Activated CD4-positive, alpha-beta T cell treated with anti-CD3 and anti-CD28 coated beads, Interleukin-2, amount 50 U/mL, for 4 hours (primary cell): Measurements from ENCODE around the gene STXBP6.

Source experiments
- DNase-seq, 2 experiments: peaks; one replicate each; pipeline ENCODE4 v3.0.0-alpha.2; 2020

STXBP6 gene

DNA sequence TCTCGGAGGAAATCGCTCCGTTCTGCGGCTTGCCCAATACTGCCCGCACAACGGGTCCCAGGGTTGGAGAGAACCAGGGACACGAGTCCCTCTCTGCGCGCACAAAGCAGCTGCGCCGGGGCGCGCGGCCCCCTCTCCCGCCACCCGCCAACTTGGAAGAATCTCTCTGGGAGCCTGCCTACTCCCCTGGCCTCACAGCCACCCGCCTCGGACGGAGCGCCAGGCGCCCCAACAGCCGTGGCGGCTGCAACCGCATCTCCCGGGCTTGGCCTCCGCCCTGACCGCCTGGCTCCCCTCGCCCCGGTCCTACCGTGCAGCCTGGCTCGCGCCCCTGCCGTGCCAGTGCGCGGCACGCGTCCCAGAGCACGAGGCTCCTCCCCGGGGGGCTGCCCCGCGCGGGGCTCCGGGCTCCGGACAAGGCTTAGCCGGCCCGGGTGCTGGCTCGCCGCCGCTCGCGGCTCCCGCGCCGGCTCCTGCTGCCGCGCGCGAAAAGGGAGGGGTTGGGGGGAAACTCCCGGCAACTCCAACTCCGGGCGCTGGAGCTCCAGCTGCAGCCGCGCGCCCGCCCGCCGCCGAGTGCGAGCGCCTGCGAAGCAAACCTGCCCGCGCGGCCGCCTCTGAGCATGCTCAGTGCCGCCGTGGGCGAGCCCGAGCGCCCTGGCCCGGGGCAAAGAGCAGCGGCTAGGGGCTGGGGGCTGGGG, at the start of gene STXBP6:
Gene STXBP6 (minus strand): TSS at position 580 of the 701 bp plus-strand sequence. CDS start 75,329 bp downstream, outside the sequence.
- DNase-seq, result no peak

DNA sequence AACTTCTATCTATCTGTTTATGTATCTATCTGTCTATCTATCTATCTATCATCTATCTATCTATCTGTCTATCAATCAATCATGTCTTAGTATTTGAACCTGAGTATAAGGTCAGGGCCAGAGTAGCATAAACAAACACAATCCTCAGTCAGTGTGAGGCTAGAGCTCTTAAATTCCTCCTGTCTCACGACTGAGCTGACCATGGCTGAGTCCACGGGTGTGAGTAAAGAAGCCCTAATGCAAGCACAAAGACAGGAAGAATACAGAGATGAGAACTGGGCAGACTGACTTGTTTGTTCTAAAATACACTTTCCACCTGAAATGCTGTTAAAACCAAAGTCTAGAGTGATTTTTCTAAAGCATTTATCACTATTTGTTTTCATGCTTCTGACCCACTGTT, 47.2 kb upstream of the STXBP6 start:
- no peak for DNase-seq

DNA sequence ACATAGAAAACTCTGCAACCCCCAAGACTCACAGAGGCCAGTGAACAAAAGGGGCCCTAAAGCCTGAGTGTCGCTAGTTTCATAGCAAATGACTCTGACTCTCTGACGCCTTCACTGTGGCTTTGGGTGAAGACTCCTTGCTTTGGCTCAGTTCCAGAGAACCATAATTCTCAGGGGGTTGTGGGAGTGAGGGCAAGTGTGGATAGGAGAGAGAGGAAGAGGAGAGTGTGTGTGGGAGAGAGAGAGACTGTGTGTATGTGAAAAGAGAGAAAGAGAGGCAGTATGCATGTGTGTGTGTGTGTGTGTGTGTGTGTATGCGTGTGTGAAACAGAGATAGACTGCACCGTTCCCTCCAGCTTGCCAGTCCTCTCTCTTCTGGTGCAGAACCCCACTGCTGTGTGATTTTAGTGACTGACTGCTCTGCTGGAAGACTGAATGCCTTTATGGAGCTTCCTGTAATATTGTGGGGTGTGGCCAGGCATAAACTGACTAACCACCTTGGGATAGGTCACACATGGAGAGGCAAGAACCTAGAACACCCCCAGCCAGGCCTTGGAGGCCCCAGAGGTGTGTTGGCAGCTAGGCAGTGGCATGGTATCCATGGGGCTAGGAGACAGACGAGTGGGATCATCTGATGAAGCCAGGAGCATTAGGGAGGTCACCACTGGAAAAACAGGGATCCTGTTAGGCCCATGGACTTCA, 45.9 kb upstream of the STXBP6 start:
- DNase-seq, result no peak

DNA sequence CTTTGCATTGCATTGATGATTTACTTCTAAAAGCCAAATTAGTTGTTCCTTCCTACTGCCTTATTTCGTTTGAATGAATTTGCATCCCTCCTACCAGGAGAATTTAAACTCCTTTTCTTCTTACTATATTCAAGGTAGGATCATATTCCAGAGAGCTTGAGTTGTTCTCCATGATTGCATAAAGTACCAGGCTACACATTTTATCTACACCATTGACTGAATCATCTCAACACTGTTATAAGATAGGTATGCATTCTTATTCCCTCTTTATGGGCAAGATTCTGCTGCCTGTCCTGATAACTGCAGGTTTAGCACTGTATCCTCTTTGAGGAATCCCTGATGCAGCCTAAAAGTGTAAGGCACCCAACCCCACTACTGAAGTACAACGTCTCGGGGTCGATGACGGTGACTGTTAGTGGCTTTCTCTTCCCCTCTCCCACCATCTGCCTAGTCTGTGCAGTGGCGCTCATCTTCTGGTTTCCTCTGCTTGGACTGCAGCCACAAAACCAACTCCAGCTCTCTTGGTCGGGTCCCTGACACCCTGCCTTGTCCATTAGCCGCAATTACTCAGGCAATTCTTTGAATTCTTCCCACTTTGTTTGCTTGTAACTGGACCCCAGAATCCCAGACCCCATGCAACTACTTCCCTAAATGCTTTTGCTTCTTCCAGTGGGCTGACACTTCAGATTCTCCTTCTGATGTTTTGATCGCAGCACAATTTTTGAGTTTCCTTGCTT, 44.4 kb upstream of the STXBP6 start:
- no peak for DNase-seq

DNA sequence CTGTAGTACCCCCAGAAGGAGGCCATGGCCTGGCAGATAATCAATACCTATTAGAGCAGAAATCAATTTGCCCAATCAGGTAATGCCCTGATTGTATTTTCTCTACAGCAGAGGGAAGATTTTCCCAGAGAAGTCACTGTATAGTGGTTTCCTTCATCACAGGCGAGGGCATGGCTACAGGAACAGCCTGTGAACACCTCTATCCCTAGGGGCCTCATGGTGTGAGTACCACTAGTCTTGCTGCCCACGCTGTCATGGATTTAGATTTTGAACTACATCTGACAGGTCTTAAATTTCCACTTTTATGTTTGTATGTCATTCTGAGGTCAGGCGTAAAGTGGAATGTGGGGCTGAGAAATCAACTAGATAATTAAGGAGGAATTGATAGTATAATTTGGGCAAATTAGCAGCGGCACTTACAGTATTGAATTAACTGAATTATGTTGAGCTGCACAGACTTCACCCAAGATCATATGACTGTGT, 42.4 kb upstream of the STXBP6 start:
- no peak for DNase-seq

DNA sequence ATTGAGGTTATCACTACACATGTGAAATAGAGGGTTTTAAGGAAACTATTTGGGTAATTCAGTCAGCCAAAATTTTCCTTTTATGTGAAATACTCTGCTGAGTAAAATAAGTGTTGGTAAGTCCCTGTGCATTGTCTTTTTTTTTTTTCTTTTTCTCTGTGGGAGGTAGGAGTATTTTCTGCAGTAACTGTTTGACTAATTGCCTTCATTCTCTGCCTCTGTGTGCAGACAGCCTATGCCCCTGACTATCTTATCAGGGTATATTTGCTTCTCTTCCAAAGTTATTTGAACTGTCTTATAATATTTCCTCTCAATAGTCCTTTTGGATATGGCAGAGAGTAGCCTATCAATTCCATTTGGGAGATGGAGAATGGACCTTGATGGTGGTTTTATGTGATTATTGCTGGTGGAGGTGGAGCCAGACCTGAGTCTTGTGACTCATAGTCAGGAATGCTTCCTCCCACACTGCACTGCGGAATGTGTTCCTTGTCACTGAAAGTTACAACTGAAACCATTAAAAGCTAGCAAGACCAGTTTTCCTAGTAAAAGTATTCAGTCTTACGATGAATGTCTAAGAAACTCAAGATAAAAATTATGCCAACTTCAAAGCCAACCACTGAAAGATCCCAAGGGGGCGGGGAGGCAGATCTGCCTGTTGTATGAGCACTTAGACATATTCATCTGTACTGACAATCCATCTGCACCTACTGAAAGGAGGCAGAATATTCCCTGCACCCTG, 40.9 kb upstream of the STXBP6 start:
- no peak for DNase-seq

DNA sequence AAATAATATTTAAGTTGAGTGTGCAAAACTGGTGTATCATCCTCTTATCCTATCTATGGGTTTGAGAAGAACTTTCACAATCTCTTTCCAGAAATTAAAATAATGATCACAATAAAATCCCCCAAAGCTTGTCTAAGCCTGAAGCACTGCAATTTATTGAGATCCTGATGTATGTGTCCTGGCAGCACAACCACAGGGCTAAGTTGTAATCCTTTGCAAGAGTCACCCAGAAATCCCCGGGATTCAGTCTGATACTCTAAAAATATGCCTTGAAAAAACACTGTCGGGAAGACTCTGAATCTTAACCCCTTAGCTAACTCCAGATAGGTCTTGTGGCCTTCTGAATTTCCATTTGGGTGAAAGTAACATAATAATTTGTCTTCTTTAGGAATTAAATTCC, 40.3 kb upstream of the STXBP6 start:
- DNase-seq, result no peak

DNA sequence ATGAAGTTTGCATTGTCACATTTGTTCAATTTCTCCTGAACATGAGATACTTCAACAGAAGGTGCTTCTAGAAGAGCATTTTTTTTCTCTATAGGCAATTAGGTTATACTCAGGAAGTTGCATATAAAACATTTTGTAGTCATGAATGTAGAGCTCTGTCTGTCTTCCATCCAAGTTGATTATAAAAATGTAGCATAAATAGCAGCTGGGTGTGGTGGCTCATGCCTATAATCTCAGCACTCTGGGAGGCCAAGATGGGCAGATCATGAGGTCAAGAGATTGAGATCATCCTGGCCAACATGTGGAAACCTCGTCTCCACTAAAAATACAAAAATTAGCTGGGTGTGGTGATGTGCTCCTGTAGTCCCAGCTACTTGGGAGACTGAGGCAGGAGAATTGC, 39.5 kb upstream of the STXBP6 start:
- DNase-seq, result no peak

DNA sequence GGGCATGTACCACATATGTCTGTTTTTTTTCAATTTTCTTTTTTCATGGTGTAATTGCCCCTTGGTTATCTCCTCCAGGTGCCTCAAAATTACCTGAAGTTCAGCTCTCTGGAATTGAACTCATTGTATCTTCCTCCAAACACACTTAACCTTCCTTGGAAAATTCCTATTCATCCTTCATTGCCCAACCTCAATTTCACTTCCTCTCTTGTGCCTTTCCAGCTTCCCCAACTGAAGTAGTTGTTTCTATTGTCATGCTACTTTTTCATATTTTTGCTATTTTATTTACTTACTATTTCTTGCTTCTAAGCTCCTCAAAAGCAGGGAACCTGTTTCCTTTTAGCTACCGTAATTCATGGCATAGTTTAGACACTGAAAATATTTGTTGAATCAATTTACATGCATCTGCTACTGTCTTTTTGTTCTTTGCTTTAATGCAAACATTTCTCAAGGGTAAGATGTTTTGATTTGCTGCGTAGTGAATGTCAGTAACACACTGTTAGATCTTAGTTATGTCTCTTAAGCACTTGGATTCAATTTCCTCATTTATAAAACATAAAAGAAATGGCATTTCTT, 37.0 kb upstream of the STXBP6 start:
- no peak for DNase-seq

DNA sequence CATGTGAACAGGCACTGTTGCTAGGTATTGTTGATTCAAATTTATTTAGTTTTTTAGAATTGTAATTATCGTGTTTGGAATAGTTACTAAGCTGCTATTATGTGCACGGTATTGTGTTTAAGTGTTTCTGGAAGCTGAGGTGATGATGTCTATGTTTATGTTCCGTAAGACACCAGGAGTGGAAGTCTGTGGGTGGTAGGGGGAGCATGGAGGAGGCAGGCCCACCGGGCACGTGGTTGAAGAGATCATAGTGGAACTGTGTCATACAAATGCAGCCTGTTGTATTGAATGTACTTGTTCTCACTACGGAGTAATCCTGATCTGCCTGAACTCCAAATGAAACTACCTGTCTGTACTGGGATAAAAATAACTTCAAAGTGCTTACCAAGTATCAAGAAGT, 36.1 kb upstream of the STXBP6 start:
- DNase-seq, result no peak

DNA sequence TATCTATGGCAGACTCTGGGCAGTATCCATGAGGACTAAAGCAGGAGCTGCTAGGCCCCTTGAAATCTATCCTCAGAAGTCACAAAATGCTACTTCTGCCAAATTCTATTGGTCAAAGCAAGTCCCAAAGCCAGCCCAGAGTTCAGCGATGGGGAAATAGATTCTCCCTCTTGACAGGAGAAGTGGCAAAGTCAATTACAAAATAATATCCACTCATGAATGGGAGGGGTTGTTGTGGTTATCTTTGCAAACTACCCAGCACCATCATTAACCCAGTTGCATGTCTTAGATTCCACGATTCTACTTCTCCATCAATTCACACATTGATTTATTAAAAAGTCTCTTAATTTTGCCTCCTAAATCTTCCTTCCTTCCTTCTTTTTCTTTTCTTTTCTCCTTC, 30.7 kb upstream of the STXBP6 start:
- no peak for DNase-seq

DNA sequence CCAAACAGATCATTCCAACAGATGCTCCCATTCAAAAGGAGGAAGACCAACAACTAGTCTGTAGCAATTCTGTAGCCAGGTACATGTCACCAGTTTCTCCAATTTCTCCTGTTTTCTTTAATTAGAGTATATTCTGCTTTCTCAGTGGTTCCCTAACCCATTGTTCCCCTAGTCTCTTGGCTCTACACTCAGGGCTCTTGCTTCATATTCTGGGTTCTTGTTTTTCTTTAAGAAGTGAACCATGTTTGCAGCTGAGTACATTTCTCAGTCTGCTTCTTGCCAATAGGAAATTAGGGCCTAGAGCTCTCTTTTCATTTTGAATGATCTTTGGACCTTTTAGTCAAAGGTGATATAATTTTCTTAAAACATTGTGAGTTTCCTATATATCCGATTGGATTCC, 29.4 kb upstream of the STXBP6 start:
- DNase-seq, result no peak

DNA sequence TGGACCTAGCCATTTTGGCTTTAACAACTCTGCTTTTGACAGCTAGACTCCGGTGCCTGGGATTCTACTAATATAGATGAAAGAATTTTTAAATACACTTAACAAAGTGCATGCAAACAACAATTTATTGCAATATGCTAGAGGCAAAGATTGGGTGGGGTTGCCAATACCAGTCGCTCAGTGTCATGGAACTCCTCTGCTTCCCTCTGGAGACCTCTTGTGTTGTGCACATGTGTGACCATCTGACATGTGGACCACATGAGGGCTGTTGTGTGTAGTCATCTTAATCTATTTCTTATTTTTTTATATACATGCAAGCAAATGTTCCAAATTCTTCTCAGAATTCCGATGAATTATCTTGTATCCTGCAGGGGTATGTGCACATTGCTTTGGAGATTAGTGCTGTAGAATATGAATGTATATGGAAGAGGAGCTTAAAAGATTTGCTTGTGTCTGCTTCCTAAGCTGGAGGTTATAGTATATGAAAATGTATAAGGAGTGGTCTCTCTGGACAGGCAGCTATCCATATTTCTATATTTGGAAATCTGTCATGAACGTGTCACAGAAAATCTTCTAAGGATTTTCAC, 24.2 kb upstream of the STXBP6 start:
- DNase-seq, result no peak

DNA sequence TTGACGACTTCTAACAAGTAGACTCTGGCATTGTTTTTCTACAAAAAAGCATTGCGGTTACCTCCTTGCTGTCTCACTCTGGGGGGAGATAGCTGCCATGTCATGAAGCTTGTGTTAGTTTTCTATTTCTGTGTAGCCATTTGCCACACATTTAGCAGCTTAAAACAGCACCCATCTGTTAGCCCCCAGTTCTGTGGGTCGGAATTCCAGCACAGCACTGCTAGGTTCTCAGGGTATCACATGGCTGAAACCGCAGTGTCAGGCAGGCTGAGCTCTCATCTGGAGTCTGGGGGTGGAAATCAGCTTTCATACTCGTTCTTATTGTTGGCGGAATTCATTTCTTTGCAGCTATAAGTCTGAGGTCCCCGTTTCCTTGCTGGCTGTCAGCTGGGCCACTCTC, 19.9 kb upstream of the STXBP6 start:
- DNase-seq, result no peak

DNA sequence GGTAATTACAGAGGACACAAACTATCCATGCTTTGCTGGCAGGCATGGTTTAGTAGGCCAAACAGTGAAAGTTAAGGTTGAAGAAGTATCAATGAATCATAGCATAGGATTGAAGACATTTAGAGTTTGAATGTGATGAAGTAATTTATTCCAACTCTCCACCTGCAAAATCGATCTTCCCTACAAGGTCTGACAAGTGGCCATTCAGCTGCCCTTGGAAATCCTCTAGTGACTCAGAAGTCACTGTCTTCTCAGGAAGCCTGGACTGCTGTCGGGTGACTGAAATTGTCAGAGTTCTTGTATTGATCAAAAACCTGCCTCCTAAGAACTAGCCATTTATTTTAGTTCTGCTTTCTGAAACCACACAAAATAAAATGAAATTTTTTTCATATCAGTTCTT, 17.7 kb upstream of the STXBP6 start:
- no peak for DNase-seq

DNA sequence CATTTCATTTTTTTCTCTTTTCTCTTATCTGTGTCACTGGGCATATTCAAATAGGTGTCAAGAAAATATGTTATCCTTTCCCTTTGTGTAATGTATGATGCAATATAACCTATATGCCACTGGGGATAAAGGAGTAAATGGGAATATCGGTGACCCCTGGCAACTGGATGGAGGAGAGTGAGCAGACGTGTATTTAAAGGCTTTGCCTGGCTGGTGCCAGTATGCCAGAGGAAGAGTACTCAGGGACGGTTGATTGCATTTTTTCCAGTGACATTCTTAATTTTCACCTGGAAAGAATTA, 12.0 kb upstream of the STXBP6 start:
- no peak for DNase-seq

DNA sequence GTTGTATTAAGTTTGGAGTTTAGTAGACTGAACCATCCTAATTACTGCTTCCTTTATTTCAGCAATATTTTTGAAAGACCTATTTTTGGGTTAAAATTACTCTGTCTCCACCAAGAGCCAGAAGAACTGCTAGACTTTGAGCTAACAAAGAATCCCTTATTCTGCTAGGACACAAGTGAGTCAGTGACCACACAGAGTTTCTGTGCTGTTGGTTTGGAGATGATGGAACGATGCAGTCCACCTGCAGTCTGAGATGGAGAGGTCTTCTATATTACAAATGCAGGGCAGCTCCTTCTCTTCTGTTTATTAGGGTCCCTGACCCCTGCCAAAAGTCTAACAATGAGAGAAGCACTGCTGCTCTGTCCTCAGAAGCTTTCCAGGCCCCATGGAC, 6.7 kb upstream of the STXBP6 start:
- no peak for DNase-seq

DNA sequence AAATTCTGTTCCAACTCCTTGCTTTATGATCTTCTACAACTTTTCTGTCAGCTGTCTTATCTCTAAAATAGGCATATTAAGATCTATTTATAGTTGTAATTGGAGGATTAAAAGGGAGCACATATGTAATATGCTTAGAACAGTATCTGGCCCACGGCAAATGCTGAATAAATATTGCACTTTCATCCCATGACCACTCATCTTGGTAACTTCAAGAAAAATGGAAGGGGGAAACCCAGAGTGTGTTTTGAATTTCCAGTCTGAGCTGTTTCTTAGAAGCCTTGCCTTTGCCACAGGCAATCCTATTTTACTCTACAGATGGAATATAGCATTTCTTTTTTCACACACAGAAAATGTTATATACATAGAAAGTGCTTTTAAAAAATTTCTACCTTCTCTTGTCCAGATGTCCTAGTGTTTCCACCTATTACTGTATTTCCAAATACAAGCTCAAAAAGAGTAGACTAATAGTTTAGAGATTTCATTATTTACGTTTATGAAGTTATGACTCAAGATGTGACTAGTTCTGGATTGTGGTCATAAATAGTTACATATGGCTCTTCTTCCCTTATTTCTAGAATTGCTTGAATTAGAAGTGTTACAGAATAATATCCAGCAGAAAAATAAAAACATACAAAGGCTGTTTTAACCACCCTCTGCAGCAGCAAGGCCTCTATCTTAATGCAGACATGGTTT, 6.2 kb upstream of the STXBP6 start:
- DNase-seq, result no peak

DNA sequence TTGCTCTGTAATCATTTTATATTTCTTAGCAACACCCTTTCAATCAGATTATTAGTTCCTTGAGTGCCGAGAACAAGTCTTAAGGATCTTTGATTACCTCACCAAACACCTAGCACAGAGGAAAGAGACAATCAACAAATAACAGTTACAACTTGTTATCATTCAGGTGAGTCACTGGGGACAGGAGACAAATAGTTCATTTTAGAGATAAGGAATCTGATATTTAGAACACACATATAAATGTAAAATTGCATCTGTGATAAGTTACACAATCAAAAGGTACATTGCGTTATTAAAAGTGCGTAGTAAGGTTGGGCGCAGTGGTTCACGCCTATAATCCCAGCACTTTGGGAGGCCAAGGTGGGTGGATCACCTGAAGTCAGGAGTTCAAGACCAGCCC, 5.1 kb upstream of the STXBP6 start:
- DNase-seq, result no peak

DNA sequence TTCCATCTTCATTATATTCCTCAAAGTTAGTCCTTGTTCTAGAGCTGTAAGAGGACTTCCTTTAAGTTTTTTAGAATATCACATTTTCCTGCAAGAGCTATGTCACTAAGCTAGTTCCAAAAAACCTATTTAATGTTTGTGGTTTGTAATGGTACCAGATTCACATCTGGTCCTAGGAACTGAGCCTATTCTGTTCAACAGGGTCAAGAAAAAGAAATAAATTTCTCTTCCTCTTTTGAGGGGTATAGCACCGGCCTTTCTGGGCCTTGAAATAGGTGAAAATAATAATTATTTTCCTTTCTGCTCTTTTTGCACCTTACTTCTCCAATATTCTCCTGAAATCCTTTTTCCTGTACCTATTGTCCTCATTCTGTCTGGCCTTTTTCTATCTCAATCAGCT, 3.6 kb upstream of the STXBP6 start:
- DNase-seq, result no peak

DNA sequence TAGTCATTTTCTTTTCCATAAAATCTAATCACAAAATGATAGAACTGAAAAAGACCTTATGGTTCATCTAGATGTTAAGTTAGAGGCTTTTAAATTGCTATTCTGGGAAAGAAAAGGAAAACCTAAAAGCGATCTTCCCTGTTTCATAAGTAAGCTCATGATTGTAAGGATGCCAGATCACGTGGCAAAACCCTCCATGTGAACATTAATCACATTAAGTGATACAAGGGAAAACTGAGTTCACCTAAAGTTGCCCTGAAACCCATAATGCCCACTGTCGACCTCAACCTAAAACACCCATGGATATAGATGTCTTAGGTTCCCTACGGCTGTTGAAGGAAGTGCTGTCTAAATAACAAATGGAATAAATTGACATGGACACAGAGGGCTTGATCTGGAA, 3.0 kb upstream of the STXBP6 start:
- DNase-seq, result no peak

DNA sequence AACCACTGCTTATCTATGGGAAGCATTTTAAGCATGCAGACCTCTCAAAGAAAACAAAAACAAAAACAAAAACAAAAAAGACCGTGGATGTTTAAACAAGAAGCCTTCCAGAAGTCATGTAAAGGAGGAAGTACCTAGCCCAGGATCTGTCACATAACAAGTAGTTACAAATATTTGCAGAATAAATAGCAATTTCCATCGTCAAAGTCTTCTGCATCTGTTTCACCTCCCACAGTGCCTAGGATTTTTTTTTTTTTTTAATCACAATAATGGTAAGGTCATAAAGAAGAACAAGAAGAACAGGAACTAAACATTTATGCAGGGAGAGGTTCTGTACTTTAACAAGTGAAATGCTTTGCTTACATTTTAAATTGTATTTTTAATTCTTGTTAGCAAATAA, 2.4 kb upstream of the STXBP6 start:
- DNase-seq, result no peak
